NT2/D1 (cell line): Measurements from ENCODE around the gene FAM50B.

Experiments
- YY1 ChIP-seq: IDR thresholded peaks from 2 replicates; pipeline ENCODE4 v1.6.1; 2011; ENCODE audit not compliant: insufficient read length, insufficient read depth
- ZNF274 ChIP-seq: IDR thresholded peaks from 2 replicates; pipeline ENCODE4 v1.6.1; 2011; ENCODE audit warnings: mild to moderate bottlenecking, low read depth, low read length

DNA sequence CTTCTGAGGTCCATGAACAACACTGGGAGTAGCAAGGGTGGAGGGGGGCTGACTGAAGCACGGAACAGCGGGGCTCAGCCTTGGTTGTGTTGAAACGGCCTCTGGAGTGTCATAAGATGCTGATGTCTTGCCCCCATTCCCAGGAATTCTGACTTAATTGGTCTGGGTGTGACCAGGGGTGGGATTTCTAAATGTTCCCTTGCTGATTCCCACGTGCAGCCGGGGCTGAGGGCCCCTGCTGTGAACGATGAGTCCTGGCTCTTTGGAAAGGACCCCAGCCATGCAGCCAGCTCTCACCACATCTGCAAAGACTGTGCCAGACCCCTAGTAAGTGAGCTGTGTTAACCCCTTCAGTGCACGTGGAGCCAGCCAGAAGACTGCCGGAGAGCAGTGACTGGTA is 28.6 kb upstream of the FAM50B start:
- no peak for TF ChIP-seq ZNF274
- TF ChIP-seq YY1, result no peak
